OCI-LY1 (cell line): ENCODE results near the gene CLRN1.

ENCODE experiments used
- H2AFZ ChIP-seq: fragments of 200-600 bp; sonication (generic), shearing (Covaris generic); 2 replicates; pipeline ENCODE4 v1.6.0; 2014; ENCODE audit warnings: antibody characterized with exemption, mild to moderate bottlenecking, low read length
- H3F3A ChIP-seq: fragments of 200-600 bp; sonication (generic), shearing (Covaris generic); 2 replicates; pipeline ENCODE4 v1.6.0; 2014; ENCODE audit warnings: mild to moderate bottlenecking, antibody characterized with exemption, low read length, moderate library complexity; ENCODE audit not compliant: insufficient read depth
- H3K27ac ChIP-seq: fragments of 200-600 bp; sonication (generic); 2 replicates; pipeline ENCODE4 v1.5.1; 2014; ENCODE audit warnings: low read length, mixed run types, mild to moderate bottlenecking, low read depth; ENCODE audit not compliant: poor library complexity, severe bottlenecking
- H3K27me3 ChIP-seq: fragments of 200-600 bp; sonication (generic); 2 replicates; pipeline ENCODE4 v1.6.0; 2014; ENCODE audit warnings: antibody characterized with exemption, mild to moderate bottlenecking, low read length, moderate library complexity; ENCODE audit not compliant: insufficient read depth
- H3K36me3 ChIP-seq: fragments of 200-600 bp; sonication (generic); 2 replicates; pipeline ENCODE4 v1.6.1; 2014; ENCODE audit warnings: mild to moderate bottlenecking, antibody characterized with exemption, low read length, moderate library complexity, mixed read lengths; ENCODE audit not compliant: insufficient read depth
- H3K4me1 ChIP-seq: fragments of 200-600 bp; sonication (generic); 2 replicates; pipeline ENCODE4 v1.5.1; 2014; ENCODE audit warnings: mild to moderate bottlenecking, low read length, moderate library complexity; ENCODE audit not compliant: insufficient read depth, severe bottlenecking
- H3K4me2 ChIP-seq: fragments of 200-600 bp; sonication (generic), shearing (Covaris generic); 2 replicates; pipeline ENCODE4 v1.6.1; 2014; ENCODE audit warnings: low read length
- H3K4me3 ChIP-seq: fragments of 200-600 bp; sonication (generic); 2 replicates; pipeline ENCODE4 v1.5.1; 2014; ENCODE audit warnings: low read length, low read depth, mild to moderate bottlenecking, mixed read lengths; ENCODE audit not compliant: poor library complexity, severe bottlenecking
- H3K79me2 ChIP-seq: fragments of 200-600 bp; shearing (Covaris generic); 2 replicates; pipeline ENCODE4 v1.6.1; 2016; ENCODE audit warnings: mixed run types, low read length, mixed read lengths; ENCODE audit not compliant: insufficient read depth
- H3K9ac ChIP-seq: fragments of 200-600 bp; sonication (generic), shearing (Covaris generic); 2 replicates; pipeline ENCODE4 v1.6.1; 2014; ENCODE audit warnings: mild to moderate bottlenecking, low read length, mixed read lengths
- H3K9me2 ChIP-seq: fragments of 200-600 bp; sonication (generic), shearing (Covaris generic); 2 replicates; pipeline ENCODE4 v1.6.1; 2014; ENCODE audit warnings: low read depth, mild to moderate bottlenecking, low read length, mixed read lengths
- H3K9me3 ChIP-seq: fragments of 200-600 bp; shearing (Covaris generic); 2 replicates; pipeline ENCODE4 v1.6.1; 2014; ENCODE audit warnings: low read length, mixed read lengths
- H4K20me1 ChIP-seq: fragments of 200-600 bp; sonication (generic), shearing (Covaris generic); 2 replicates; pipeline ENCODE4 v1.6.0; 2016; ENCODE audit warnings: mild to moderate bottlenecking, low read length; ENCODE audit not compliant: insufficient read depth
- EZH2 ChIP-seq: fragments of 200-600 bp; sonication (generic), shearing (Covaris generic); IDR thresholded peaks from 2 replicates; pipeline ENCODE4 v1.8.0; 2017; ENCODE audit warnings: borderline replicate concordance, mixed run types, mild to moderate bottlenecking, antibody characterized with exemption, low read length, moderate library complexity, mixed read lengths
- TF ChIP-seq, protein P1 (sequence below): fragments of 200-600 bp; sonication (generic), shearing (Covaris generic); IDR thresholded peaks from 2 replicates; pipeline ENCODE4 v1.5.1; 2017; ENCODE audit warnings: mild to moderate bottlenecking, antibody characterized with exemption, low read length, moderate library complexity, mixed read lengths

CLRN1 gene

DNA sequence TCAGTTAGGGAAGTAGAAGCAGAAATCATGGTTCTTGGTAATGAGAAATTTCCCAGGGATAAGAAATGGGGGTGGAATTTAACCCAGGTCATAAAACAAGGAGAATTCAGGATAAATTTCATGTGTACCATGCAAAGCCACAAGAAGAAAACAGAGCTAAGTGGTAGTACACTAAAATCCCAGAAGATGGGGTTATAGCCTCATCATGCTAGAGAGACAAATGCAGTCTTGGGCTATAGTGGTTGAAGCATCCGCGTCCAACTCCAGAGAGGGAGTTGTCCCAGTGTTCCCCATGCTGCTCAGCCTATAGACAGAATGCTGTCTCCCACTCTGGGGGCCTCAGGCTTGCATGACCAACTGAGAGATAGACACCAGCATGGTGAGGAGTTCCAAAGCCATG is 36.2 kb upstream of the CLRN1 start:
- no peaks in the 10 kb centered on the region for H3K9me3 ChIP-seq
- H3K27me3 ChIP-seq: no peaks in the 10 kb centered on the region
- no peak overlapping the region for H3K27ac ChIP-seq
- no peak overlapping the region for H3K4me2 ChIP-seq
- no peak for TF ChIP-seq EZH2
- TF ChIP-seq, protein P1, sequence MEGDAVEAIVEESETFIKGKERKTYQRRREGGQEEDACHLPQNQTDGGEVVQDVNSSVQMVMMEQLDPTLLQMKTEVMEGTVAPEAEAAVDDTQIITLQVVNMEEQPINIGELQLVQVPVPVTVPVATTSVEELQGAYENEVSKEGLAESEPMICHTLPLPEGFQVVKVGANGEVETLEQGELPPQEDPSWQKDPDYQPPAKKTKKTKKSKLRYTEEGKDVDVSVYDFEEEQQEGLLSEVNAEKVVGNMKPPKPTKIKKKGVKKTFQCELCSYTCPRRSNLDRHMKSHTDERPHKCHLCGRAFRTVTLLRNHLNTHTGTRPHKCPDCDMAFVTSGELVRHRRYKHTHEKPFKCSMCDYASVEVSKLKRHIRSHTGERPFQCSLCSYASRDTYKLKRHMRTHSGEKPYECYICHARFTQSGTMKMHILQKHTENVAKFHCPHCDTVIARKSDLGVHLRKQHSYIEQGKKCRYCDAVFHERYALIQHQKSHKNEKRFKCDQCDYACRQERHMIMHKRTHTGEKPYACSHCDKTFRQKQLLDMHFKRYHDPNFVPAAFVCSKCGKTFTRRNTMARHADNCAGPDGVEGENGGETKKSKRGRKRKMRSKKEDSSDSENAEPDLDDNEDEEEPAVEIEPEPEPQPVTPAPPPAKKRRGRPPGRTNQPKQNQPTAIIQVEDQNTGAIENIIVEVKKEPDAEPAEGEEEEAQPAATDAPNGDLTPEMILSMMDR: no peak
- no peak overlapping the region for H3K4me3 ChIP-seq
- no peaks in the 10 kb centered on the region for H3K9me2 ChIP-seq
- no peak overlapping the region for H2AFZ ChIP-seq
- no peaks in the 10 kb centered on the region for H3K36me3 ChIP-seq
- no peaks in the 10 kb centered on the region for H4K20me1 ChIP-seq
- no peaks in the 10 kb centered on the region for H3K79me2 ChIP-seq
- no peak overlapping the region for H3K9ac ChIP-seq
- no peaks in the 10 kb centered on the region for H3F3A ChIP-seq
- H3K4me1 ChIP-seq: no peaks in the 10 kb centered on the region

GRCh38 chr3:151003768-151004134 is 31.2 kb upstream of the CLRN1 start:
- Histone ChIP-seq H3K27me3 (no peaks in the 10 kb centered on the region; the same call in 1 of the 2 replicates), H4K20me1 (no peaks in the 10 kb centered on the region), H3K36me3 (no peaks in the 10 kb centered on the region), H2AFZ (no peak overlapping the region), H3F3A (no peaks in the 10 kb centered on the region), H3K4me2 (no peak overlapping the region), H3K27ac (no peak overlapping the region), H3K9ac (no peak overlapping the region), H3K9me2 (no peaks in the 10 kb centered on the region), H3K9me3 (no peaks in the 10 kb centered on the region), H3K4me1 (no peaks in the 10 kb centered on the region), H3K4me3 (no peak overlapping the region), H3K79me2 (no peaks in the 10 kb centered on the region)
- TF ChIP-seq EZH2: no peak
- TF ChIP-seq, protein P1: no peak

DNA sequence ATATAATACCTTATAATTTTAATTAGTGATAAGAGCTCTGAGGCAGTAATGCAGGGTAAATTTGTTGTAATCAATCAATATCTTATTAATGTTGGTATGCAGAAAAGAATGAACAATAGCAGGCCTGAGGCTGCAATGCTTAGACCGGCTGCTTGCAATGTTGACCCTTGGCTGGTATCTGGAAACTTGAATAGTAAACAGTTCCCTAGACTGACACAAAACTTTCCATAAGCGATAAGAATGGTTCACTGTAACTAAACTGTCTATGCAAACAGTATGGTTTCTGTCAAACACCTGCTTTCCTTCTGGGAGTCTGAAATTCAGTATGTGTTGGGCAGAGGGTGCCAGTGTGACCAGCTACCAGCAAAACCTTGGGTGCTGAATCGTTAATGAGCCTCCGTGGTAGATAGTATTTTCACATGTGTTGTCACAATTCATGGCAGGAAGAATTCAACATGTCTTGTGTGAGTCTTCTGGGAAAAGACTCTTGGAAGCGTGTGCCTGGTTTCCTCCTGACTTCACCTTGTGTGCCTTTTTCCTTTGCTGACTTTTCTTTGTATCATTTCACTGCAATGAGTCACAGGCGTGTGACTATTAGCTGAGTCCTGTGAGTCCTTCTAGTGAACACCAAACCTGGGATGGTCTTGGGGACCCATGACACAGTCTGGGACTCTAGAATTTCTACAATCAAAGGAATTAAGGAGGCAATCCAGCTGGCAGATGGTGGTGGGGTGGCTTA is 30.7 kb upstream of the CLRN1 start:
- Histone ChIP-seq H3K36me3 (no peaks in the 10 kb centered on the region), H3K4me3 (no peak overlapping the region), H3F3A (no peaks in the 10 kb centered on the region), H3K9me3 (no peaks in the 10 kb centered on the region), H3K79me2 (no peaks in the 10 kb centered on the region), H3K9ac (no peak overlapping the region), H2AFZ (no peak overlapping the region), H3K9me2 (no peaks in the 10 kb centered on the region), H4K20me1 (no peaks in the 10 kb centered on the region), H3K27me3 (no peaks in the 10 kb centered on the region; the same call in 1 of the 2 replicates), H3K4me1 (no peaks in the 10 kb centered on the region), H3K4me2 (no peak overlapping the region), H3K27ac (no peak overlapping the region)
- TF ChIP-seq, protein P1: no peak
- no peak for TF ChIP-seq EZH2
